Stimulated activated CD4-positive, alpha-beta T cell treated with anti-CD3 and anti-CD28 coated beads, Interleukin-2, amount 100 ng/mL, for 4 hours (primary cell): ENCODE results near the gene FXYD5.

Experiments
- DNase-seq: peaks from one replicate; pipeline ENCODE4 v3.0.0-alpha.2; 2020; ENCODE audit warnings: low read depth

Gene FXYD5, protein sequence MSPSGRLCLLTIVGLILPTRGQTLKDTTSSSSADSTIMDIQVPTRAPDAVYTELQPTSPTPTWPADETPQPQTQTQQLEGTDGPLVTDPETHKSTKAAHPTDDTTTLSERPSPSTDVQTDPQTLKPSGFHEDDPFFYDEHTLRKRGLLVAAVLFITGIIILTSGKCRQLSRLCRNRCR

DNA sequence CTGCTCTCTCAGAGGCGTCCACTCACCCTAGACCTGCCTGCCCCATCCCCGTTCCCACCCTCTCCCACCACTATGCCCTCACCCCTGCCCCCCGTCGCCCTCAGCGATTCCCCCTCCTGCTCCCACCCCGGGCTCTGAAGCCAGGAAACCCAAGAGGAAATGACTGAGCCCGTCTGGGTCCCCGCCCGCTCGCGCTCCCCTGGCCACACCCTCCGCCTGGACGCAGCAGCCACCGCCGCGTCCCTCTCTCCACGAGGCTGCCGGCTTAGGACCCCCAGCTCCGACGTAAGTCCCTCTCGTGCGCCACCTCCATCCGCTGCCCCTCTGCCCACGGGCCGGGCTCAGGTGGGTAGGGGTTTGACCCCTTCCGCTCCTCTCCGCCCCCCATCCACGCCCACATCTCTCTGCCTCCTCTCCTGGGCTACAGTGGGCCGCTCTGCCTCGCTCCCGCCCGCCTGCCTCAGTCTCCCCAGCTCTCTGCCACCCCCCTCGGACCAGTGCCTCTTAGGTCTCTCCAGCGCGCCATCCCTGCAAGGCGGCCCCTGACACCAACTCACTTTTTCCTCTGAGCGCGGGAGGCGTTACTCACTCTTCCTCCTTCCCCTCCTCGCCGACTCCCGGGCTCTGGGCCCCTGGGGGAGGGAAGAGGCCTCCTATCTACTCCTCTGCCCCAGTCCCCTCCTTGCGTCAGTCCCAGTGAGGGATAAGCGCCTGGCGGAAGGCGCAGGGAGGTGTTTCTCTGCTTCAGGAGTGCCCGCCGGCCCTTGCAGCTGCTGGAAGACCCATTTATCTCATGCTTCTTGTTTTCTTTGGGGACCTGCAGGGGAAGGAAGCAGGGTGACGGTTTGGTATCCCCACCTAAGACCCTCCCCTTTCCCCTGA lies at the start of gene FXYD5:
Gene FXYD5 (plus strand): TSS at position 211 of the 882 bp plus-strand sequence. CDS start 816 bp downstream, outside the sequence.
- DNase-seq = peak; percentile 87

DNA sequence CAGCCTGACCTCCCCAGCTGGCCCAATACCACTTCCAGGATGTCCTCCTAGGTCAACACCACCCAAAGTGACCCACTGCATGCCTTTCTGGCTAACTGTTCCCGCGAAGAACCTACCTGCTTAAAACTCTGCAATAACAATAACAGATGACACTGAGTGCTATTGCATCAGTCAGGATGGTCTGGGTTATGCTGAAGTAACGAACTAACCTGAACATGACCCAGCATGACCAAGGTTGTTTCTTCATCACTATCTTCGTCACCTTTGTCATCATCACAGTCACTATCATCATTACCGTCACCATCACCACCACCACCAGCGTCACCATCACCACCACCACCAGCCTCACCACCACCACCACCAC lies 49.5 kb upstream of the FXYD5 start:
- no peak for DNase-seq

DNA sequence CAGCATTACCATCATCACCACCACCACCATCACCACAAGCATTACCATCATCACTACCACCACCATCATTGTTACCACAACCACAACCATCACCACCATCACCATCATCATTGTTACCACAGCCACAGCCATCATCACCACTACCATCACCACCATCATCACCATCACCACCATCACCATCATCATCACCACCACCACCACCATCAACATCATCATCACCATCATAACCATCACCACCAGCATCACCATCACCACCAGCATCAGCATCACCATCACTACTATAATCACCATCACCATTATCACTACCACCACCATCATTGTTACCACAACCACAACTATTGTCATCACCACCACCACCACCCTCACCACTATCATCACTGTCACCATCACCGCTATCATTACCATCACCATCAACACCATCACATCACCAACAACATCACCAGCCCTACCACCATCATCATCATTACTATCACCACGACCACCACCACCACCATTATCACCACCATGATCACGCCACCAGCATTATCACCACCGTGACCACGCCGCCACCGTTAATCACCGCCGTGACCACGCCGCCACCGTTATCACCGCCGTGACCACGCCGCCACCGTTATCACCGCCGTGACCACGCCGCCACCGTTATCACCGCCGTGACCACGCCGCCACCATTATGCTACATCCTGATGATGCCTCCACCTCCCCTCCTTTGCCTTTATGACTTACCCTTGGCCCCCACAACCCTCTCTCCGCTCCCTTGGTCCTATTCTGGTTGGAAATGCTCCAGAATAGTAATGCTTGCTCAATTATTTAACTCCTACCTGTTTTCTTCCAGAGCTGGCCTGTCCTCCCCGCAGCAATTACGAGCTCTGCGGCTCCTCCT lies 48.9 kb upstream of the FXYD5 start:
- DNase-seq = no peak

DNA sequence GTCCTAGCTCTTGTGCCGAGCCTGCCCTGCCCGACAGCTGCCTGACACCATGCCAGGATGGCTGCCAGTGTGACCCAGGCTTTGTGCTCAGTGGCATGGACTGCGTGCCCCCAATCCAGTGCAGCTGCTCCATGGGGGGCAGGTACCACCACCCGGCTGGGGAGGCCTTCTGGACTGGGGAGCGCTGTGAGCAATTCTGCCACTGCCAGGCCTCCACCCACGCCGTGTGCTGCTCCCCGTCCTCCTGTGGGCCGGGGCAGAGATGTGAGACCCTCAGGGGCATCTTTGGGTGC lies 48.3 kb upstream of the FXYD5 start:
- DNase-seq = no peak

DNA sequence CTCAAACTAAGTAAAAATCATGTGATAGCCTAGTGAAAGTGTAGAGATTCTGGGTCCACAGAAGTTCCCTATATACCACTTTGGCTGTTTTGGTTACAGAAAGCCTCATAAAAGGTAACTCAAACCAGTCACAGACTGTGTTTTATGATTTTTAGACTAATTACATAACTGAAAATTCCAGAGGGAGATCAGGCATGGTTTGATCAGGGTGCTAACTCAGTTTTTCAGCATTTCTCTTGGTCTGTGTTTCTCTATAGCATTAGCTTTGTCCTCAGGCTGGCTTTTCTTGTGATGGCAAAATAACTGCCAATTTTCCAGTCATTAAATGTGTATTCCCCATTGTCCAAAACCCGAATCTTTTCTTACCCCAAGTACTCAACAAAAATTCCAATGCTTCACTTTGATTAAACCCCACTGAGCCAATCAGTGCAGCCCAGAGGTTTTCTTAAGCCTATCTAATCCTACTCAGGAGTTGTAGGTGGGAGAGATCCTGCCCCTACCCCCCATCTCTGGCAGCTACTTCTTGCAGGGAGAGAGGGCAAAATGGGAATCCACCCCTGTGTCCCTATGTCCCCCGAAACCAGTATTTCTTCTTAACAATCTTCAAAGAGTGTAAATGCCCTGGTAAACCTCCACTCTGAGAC lies 47.5 kb upstream of the FXYD5 start:
- DNase-seq = no peak

DNA sequence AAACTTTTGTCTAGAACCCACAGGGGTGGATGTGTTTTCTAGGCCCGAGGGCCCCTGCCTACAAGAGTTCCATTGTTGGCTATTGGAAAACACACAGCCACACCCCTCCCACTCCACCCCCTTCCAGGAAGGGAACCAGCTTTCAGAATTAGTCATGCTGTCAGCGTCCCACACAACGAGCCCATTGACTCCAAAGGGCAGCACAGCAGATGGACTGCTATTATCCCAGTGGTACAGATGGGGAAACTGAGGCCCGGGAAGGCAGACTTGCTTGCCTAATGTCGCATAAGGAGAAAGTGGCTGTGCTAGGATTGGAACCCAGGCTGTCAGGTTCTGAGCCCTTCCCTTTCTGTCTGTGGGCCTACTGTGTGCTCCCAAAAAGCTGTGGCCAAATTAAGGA lies 47.0 kb upstream of the FXYD5 start:
- no peak for DNase-seq

DNA sequence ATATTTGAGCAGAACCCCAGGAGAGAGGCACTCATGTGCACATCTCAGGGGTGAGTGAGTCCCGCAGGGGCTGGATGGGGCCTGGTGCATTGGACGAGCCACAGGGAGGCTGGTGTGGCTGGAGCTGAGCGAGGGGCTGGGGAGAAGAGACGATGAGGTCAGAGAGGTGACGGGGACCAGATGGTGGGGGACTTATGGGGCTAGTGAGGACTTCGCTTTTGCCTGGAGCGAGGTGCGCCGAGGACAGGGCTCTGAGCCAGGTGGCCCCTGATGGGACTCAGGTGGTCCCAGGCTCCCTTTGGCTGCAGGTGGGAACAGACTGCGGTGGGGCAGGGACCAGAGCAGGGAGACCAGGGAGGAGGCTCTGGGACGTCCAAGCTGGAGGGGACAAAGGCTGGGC lies 45.8 kb upstream of the FXYD5 start:
- no peak for DNase-seq

DNA sequence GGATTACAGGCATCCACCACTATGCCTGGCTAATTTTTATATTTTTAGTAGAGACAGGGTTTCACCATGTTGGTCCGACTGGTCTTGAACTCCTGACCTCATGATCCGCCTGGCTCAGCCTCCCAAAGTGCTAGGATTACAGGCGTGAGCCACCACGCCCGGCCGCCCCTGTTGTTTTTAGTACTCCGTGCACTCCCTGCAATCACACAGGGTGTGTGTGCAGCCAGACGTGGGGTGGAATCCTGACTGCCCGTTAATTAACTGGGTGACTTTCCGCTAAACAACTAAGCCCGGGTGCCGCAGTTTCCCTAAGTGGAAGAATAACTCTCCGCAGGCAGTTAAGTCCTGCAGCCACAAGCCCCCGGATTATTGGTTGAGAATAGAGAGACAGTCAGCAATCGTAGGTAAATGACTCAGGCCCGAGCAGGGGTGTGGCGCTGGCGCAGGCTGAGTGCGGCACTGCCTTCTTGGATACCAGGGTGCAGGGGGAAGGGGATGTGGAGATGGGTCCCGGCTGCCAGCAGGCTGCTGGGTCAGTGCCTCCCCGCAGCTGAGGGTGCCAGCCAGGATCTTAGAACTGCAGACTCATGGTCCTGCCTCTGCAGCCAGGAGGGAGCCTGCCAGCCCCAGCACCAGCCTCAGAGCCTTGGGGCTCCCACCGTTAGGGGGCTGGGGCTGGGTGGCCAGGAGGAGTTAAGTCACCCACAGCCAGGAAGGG lies 45.0 kb upstream of the FXYD5 start:
- no peak for DNase-seq

DNA sequence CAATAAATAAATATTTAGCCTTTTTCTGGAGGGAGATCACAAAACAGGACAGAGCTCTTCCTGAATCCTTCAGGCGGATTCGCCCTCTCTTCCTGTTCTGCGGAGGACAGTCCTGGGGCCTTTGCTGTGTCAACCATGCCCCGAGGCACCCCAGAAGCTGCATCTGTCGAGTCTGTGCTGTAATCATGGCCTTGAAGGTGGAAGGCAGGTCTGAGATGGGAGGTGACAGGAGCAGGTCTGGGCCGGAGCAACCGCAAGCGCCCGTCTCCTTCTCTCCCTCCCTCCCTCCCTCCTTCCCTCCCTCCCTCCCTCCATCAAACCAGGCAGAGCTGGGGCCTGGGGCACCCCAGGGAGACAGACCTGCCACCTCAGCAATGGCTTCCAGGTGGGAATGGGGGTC lies 43.6 kb upstream of the FXYD5 start:
- no peak for DNase-seq

DNA sequence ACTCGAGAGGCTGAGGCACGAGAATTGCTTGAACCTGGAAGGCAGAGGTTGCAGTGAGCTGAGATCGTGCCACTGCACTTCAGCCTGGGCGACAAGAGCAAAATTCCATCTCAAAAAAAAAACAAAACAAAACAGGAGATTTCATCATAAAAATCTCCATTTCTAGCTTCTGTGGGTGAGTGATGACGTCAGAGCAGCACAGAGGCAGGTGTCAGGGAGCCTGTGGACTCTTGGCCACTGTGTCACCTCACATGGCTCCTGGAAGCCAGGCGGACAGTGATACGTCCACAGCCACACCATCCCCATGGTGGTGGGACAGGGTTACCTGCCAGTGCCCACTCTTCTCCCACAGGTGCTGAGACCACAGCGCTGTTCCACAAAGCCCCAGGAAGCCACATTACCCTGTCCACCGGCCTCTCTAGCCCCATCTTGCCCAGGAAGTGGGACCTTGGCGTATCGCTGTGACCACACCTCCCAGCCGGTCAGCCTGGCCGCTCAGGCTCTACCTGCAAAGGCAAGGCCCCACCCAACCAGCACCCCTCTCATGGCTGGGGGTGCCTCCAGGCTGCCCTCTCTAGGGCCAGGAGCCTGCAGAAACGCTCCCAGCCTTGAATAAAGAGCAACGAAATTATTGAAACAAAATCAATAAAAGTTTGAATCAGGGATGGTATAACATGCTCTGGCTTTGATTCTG lies 41.4 kb upstream of the FXYD5 start:
- no peak for DNase-seq

DNA sequence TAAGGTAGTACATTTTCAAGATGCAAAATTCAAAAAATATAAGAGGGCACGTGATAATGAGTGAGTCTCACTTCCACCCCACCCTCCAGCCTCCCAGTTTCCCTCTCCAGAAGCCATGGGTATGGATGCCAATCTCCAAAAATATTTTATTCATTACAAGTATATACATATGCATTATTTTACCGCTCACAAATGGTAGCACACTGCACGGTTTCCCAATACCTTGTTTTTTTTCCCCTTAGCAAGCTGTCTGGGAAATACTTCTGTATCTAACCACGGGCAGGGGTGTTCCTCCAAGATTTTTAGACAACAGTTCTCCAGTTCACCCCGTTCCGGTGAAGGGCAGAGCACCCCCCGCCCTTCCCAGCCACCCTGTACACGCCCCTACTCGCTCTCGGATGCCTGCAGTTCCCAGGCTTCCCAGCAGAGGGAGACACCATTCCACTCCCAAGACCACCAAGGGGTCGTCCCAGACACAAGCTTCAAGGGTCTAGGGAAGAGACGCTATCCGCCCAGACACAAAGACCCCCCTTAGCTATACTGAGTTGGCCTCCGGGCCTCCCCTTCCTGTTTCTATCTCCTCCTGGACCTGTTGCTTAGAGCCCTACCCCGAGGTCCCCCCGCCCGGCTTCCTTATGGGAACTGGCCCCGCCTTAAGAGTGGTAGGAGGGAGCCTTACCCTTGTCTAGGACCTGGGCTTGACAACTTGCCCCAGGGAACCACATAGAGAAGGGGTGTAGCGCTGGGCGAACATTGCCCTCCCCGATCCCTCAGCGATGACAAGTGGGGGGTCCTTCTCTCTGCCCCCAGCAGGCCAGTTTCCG lies 40.0 kb upstream of the FXYD5 start:
- DNase-seq = peak; percentile 52

DNA sequence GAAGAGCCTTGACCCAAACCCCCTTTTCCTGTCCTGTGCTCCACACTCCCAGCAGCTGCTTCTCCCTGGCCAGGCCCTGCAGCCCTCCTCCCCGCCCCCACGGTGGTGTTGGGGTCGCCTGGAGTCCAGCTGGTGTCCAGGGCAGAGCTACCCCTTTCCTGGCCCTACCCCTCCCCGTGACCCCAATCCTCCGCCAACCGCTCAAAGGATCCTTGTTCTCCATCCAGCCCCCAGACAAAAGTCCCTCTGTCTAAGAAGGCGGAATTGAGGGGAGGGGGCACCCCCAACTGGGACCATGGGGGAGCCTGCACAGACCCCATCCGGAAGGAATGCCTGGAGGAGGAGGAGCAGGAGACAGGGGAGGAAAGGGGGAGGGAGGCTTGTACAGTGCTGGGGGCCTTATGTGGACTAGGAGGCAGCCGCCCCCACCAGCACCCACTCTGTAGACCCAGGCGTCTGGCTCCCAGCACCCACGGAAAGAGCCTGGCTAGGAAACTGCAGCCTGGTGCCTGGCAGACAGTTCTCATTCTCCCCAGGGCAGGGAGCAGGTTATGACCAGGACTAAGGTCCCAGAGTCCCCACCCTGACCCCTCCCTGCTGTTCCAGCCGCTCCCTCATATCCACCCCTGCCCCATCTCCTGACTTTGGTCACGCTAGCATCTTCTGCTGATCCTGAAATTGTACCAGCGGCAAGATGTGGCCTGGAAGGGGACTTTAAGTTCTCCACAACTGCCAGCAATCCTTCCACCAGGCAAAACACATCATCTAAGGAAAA lies 39.2 kb upstream of the FXYD5 start, which contains the start of gene FXYD3:
Gene FXYD3 (plus strand): TSS at position 647 of the 775 bp plus-strand sequence. CDS start 3,554 bp downstream, outside the sequence.
- no peak for DNase-seq

DNA sequence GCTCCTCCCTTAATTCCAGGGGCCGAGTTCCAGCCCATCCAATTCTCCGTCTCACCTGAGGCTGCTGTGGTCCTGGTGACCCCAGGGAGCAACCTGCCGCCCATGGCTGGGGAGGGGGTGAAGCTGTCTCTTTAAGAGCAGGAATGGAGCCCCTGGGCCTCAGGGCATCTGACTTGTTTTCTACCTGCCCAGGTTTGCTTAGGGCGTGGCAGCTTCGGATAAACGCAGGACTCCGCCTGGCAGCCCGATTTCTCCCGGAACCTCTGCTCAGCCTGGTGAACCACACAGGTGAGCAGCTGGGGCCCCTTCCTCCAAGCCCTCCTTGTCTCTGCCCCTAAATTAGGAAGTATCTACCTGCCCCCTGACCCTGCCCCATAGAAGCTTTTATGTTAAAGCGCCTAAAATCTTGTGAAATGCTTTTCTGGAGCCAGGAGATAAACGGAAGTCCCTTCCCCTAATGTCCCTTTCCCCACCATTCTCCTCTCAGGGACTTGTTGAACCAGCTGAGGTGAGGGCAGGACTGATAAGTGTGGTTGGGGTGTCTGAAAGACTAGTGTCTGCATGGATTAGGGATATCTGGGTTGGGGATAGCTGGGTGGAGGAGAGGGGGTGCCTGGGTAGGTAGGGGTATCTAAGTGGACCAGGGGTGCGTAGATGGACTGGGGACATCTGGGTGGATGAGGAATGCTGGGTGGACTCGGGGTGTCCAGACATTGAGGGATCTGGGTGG lies 38.3 kb upstream of the FXYD5 start:
- no peak for DNase-seq

DNA sequence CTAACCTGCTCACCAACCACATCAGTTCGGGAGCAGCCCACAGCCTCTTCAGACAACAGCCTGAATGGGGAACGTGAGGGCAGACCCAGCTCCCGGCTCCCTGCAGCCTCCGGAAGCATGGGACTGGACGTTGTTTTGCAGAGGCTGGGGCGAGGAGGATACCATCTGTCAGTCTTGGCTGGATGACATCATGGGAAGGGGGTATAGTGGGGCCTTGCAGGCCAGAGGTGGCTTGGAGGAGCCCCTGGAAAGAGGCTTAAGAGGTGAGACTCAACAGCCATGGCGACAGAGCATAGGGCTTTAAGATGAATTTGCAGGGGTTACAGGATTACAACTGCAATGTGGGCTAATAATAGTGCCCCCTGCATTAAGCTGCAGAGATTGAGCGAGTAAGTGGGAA lies 37.4 kb upstream of the FXYD5 start:
- no peak for DNase-seq

DNA sequence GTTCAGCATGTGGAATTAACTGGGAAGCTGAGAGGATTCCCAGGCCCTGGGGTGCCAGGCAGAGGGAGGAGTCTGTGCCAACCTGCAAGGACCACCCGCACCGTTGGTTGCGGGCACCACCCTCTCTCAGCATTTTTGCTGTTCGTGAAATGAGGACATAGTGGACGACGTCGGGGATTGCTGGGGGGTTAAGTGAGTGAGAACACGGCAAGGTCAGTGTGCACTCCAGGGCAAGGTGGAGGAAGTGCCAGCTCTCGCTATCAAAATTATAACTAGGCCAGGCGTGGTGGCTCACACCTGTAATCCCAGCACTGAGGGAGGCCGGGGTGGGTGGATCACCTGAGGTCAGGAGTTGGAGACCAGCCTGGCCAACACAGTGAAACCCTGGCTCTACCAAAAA lies 36.7 kb upstream of the FXYD5 start:
- DNase-seq = no peak

DNA sequence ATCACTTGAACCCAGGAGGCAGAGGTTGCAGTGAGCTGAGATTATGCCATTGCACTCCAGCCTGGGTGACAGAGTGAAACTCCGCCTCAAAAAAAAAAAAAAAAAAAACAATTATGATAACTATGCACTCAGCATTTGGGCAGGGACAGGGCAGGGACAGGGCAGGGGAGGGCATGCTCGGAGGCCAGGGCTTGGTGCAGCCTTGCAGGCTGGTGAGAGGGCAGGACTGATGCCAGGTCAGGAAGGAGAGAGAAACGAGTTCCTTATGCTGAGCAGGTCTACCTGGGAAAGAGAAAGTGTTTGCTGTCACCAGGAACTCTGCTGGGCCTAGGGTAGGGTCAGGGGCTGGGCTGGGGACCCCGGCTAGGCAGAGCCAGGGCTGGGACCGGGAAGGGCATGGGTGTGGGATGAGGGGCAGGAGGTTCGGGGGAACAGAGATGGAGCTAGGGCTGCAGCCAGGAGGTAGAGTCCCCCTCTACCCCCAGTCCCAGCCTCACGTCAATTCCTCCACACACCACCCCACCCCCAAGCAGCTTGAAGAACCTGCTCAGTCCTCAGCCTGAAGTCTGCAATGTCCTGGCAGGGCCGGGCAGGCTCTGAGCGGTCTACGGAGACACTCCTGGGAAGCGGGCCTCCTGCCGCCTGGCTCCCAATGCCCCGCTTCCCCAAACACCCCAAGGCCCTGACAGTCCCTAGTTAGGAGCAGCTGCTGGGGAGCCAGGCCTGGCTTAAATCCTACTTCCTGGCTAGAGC lies 36.1 kb upstream of the FXYD5 start:
- DNase-seq = no peak

DNA sequence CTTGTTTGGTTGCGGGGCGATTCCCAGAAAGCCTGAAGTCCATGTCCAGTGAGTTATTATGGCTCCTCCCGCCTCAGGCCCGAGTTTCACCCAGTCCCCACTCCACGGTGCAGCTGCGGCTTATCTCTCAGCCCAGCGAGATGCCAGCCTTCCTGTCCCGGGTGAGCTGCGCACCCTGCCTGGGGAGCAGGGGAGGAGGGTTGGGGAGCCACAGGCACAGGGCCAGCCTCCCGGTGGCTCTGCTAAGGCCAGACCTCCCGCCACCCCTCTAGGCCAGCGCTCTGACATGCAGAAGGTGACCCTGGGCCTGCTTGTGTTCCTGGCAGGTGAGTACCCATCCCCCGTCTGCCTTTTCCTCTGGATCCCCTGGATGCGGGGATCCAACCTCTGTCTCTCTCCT lies 35.4 kb upstream of the FXYD5 start:
- no peak for DNase-seq

DNA sequence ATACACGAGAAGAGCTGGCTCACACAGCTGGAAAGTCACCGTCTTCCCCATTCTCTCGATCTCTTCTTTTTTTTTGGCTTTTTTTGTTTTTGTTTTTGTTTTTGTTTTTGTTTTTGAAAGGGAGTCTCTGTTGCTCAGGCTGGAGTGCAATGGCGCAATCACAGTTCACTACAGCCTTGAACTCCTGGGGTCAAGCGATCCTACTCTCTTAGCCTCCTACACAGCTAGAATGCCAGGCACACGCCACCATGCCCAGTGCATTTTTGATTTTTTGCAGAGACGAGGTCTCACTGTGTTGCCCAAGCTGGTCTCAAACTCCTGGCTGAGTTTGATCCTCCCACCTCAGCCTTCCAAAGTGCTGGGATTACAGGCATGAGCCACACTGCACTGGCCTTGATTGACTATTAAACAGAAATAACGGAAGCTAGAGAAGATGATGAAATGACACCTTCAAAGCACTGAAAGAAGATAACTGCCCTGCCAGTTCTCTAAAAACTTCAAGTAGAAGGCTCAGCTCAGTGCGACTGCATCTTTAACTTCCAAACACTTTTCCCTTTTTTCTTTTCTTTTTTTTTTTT lies 34.9 kb upstream of the FXYD5 start:
- no peak for DNase-seq
